Kidney epithelial cell (primary cell): ENCODE results near the gene TMEM9. TPM values are rescaled to one million over a fixed set of nuclear protein-coding genes. Genes with fewer than 3 reads are reported as not detected.

Source experiments
- DNase-seq: peaks from one replicate; pipeline ENCODE4 v3.0.0-alpha.2; 2010; ENCODE audit warnings: low read depth
- H3K27me3 ChIP-seq: 2 replicates; pipeline ENCODE4 v1.6.0; 2011; ENCODE audit warnings: low read length; ENCODE audit not compliant: control insufficient read depth, insufficient read depth
- H3K36me3 ChIP-seq: 2 replicates; pipeline ENCODE4 v1.5.1; 2011; ENCODE audit warnings: low read length; ENCODE audit not compliant: control insufficient read depth, insufficient read depth
- H3K4me3 ChIP-seq: 2 replicates; pipeline ENCODE4 v1.5.1; 2011; ENCODE audit warnings: low read depth, mild to moderate bottlenecking, control low read depth, low read length
- CTCF ChIP-seq: IDR thresholded peaks from 2 replicates; pipeline ENCODE4 v1.5.1; 2011; ENCODE audit warnings: mild to moderate bottlenecking, moderate library complexity, low read length, control low read depth, inconsistent platforms; ENCODE audit not compliant: insufficient read depth, poor library complexity, severe bottlenecking
- total RNA-seq: library from RNA; depleted of rRNA; stranded (reverse); fragments of >200 nt; gene quantifications from 2 replicates; pipeline ENCODE4 v1.2.3, GENCODE V29; 2015

TMEM9 gene
- total RNA-seq, 1 donor from 2014 or later, result 103 TPM

DNA sequence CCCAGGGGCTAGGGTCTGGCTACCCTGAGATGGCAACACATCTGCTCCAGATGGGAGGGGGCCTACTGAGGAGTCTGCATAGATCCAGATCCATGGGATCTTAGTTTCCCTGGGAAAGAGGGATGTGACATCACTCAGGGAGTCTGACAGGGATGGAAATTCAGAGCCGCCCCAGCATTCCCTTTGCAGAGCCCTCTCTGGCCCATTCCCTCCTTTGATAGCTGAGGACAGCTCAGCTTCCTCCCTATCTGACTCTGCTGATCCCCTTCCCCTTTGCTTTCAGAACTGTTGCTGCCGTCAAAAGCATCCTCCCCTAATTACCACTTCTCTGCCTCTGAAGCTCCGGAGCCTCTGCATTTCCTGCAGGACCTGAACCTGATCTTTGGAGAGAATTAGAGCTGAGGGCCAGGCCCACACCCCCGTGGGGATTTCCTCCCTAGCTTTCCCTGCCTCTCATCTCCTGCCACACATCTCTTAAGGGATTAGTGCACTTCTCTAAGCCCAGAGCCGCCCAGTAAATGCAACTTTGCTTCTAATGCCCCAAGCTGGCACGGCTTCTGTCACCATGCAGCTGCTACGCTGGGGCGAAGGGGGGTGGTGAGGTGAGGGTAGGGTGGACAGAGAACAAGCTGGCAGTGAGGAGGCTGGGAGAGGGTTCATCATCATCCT is 17.8 kb downstream of the TMEM9 start:
- DNase-seq, result no peak
- H3K27me3 ChIP-seq, result no peaks in the 10 kb centered on the region
- H3K36me3 ChIP-seq, result no peaks in the 10 kb centered on the region
- H3K4me3 ChIP-seq, result no peak overlapping the region
- no peak for TF ChIP-seq CTCF

DNA sequence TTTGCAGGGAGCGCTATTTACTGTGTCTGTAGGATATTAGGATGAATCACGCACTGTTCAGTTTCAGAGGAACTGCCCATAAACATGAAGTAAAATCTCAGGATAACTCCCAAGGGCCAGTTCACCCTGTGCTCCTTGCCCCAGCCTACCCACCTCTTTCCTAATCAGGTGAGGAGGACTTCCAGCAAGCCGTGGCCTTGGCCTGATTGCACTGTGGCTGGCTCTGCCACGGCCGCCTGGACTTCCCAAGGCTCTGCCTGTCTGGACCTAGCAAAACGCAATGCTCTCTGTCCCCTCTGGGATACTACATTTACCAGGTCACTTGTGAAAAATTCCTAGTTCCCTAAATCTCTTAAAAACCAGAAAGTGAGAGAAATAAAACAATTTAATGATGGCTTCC is 19.9 kb downstream of the TMEM9 start:
- Histone ChIP-seq H3K36me3 (no peaks in the 10 kb centered on the region), H3K4me3 (no peak overlapping the region), H3K27me3 (no peaks in the 10 kb centered on the region)
- TF ChIP-seq CTCF, result no peak
- DNase-seq, result no peak

DNA sequence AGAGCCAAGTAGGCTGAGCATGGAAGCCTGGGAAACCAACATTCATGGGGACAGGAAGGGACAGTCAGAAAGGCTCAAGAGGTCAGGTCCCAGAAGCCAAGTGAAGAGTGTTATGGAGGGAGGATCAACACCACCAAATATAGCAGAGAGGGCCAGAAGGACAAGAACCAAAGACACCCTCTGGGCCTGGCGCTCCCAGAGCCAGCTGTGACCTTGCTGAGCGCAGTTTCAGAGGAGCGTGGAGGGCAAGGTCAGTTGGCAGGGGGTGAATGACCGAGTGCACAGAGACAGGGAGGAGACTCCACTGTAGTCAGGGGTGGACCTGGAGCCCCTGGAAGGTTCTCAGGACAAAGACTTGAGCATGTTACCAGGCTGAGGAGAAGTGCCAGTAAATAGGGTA is 22.9 kb downstream of the TMEM9 start:
- DNase-seq, result no peak
- H3K27me3 ChIP-seq, result peaks cover 2% of the 10 kb centered on the region
- H3K4me3 ChIP-seq, result no peak overlapping the region
- TF ChIP-seq CTCF, result no peak
- no peaks in the 10 kb centered on the region for H3K36me3 ChIP-seq

DNA sequence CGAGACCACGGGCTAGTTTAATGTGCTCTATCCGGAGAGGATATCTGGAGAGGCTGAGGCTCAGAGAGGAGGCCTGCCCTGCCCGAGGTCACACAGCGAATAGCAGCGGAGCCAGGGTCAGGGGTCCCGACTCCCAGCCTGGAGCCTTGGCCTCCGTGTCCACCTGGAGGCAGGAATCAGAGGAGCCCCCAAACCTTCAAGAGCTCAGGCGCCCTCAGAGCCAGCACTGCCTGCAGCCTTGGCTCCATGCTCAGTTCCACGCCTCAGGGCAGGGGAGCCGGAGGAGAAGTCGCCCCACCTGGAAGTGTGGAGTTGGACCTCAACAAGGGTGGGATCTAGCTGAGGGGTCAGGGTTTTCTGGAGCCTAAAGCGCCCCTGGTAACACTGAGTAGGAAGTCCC is 25.3 kb downstream of the TMEM9 start:
- TF ChIP-seq CTCF, result no peak
- no peak overlapping the region for H3K4me3 ChIP-seq
- H3K36me3 ChIP-seq, result no peaks in the 10 kb centered on the region

GRCh38 chr1:201128476-201128875 is 25.8 kb downstream of the TMEM9 start:
- TF ChIP-seq CTCF, result no peak
- Histone ChIP-seq H3K4me3 (no peak overlapping the region), H3K27me3 (peaks cover 10% of the 10 kb centered on the region), H3K36me3 (no peaks in the 10 kb centered on the region)
- no peak for DNase-seq

More for the DNA sequence above, 25.3 kb downstream of the TMEM9 start:
- H3K27me3 ChIP-seq, result peaks cover 9% of the 10 kb centered on the region
- no peak for DNase-seq
